CD4-positive, alpha-beta T cell treated with Interferon alpha-2 for 1 hour (primary cell): Measurements from ENCODE around the gene ENPP7.
"Not testable (repeated sequence)": the region's sequence is repeated elsewhere in the genome, so short reads cannot be mapped to it uniquely, and the experiment has no call there.

ENCODE experiments used
- DNase-seq, 2 donors: peaks; one replicate each; pipeline ENCODE4 v3.0.0-alpha.2; 2020 to 2022

Gene ENPP7

DNA sequence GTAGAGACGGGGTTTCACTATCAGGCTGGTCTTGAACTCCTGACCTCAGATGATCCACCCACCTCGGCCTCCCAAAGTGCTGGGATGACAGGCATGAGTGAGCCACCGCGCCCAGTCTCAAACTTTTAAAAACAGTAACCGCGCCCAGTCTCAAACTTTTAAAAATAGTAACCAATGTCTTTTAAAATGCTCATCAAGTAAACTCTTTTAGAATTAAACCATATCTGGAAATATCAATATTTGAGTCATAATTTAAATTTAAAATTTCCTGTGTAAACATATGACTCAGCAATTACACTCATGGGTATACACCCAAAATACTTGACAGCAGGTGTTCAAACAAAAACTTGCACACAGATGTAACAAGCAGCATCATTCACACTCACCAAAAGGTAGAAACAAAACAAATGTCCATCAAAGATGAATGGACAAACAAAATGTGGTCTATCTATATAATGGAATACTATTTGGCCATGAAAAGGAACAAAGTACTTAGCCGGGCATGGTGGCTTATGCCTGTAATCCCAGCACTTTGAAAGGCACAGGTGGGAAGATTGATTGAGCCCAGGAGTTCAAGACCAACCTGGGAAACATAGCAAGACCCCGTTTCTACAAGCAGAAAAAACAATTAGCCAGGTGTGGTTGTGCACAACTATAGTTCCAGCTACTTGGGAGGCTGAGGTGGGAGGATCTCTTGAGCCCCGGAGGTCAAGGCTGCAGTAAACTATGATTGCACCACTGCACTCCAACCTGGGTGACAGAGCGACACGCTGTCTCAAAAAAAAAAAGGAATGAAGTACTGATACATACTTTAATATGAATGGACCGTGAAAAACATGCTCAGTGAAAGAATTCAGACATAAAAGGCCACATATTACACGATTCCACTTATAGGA, 20.2 kb downstream of the ENPP7 start:
- DNase-seq = no peak

DNA sequence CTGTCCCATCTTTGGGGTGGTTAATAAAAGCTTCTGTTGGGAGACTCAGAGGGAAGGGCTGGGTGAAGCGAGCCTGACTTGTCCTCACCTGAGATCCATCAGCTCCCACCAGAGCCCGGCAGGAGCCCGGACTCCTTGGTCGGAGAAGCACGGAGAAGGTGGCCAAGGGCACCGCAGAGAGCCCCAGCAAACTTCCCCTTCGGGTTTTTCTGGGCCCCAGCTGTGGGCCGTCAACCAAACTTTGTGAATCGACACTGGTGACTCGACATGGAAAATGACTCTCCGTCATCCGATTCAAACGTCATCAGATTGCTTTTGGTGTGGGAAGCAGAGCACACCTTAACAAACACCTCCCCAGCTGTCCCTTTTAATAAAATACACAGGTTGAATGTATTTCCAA, 21.4 kb downstream of the ENPP7 start:
- DNase-seq = no peak

DNA sequence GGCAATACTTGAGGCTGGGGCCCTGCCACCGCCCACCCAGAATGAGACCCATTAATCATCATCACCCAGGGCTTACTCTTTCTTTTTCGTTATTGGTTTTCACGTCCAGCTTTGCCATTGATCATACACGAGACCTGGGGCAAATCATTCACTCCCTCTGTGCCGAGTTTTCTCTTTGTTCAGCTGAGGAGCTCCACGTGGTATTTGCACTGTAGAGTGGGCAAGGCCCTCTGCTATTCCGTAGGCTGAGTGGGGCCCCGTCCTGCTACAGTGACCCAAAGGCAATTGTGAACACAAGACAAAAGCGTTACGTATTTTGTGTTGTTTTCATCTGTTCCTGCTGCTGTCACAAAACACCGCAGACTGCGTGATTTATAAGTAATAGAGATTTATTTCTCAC, 23.6 kb downstream of the ENPP7 start:
- no peak for DNase-seq

- DNase-seq = not testable (repeated sequence)
Observed at GRCh38 chr17:79754903-79755302, 24.2 kb downstream of the ENPP7 start.

- DNase-seq = no peak
Observed at GRCh38 chr17:79755591-79755990, 24.8 kb downstream of the ENPP7 start.

- no peak for DNase-seq
Observed at GRCh38 chr17:79757140-79757745, 26.5 kb downstream of the ENPP7 start.

- no peak for DNase-seq
Observed at GRCh38 chr17:79758271-79758670, 27.5 kb downstream of the ENPP7 start.

DNA sequence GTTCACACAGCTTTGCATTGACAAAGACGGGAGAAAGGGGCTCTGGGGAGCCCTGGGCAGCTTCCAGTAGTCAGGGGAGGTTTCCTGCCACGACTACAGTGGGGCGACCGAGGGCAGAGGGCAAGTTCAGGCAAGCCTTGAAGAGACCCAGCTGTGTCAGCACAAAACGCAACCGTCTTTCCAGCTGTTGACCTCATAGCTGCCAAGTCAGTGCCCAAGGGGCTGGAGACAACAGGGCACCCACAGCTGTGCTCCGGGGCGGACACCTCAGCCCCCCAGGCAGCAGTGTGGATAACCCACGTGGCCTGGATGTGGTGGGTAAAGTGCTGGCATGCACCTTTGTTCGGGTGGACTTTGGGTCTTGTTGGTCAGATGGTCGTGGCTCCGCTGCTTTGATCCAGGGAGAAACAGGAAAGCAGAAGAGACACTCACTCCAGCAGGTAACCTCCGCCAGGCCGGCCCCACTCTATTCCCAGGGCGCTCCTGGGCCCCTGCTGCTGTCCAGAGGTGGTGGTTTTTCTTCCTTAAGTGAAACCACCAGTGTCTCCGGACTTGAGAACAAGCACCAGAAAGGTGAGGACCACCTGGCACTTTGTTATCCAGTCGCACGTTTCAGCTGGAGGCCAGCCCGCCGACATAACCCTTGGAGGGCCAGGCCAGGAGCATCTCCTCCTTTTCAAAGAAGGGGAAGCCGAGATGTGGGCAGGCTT, 29.6 kb downstream of the ENPP7 start:
- DNase-seq = no peak

GRCh38 chr17:79761894-79762589, 31.3 kb downstream of the ENPP7 start:
- DNase-seq = no peak

- no peak for DNase-seq
Observed at GRCh38 chr17:79765708-79766107, 35.0 kb downstream of the ENPP7 start.

DNA sequence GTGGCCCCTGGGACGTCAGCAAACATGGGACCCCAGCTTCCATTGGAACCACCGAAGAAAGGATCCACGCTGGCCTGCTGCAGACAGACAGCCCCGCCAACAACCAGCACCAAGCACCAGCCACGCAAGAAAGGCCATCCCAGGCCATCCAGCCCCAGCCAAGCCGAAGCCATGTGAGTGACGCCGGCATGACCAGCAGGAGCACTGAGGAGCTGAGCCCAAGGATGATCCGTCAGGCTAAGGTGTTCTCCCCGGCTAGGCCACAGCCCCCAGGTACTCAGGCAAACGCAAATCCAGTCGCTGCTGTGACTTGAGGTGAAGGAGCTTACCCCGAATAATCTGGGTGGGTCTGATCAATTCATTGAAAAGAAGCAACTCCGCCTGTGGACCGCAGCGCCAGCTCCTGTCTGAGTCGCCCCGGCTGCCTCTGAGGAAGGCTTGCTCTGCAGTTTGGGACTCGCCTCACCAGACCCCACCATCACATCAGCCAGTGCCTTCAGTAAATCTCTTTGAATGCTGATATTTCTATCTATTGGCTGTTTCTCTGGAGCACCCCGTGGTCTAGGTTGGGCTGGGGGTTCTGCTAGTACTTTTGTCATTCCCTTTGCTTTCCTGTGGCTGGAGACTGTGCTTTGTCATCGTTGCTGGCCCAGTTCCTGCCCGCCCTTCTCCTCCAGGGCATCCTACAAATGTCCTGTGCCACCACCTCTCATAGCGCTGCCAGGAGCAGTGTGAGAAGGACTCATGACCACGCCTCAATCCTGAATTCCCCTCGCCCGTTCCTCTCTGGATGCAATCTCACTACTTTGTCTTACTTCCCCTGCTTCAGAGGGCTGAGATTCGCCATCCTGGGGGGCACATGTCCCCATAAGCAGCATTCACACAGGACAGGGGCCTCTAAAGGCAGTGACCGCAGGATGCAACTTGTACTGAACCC, 39.1 kb downstream of the ENPP7 start:
- DNase-seq = no peak

- no peak for DNase-seq
Observed at GRCh38 chr17:79771276-79771675, 40.5 kb downstream of the ENPP7 start.

GRCh38 chr17:79772726-79773125, 42.0 kb downstream of the ENPP7 start:
- DNase-seq = not testable (repeated sequence)

GRCh38 chr17:79774561-79774975, 43.8 kb downstream of the ENPP7 start:
- DNase-seq = no peak

DNA sequence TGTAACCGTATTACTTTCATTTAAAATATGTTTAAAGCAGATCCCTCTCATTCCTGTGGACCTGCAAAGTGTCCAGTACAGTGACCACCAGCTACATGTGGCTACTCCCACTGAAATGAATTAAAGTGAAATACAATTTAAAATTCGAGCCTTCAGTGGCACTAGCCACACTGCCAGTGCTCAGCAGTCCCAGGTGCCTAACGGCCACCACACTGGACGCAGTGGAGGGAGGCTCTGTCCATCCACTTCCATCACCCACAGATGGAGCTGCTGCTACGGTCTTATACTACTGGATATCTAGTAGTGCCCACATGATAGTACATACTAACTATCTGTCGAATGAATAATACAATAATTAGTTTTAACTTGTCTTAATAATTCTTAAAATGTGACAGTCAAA, 44.9 kb downstream of the ENPP7 start:
- no peak for DNase-seq

GRCh38 chr17:79776376-79777119, 45.8 kb downstream of the ENPP7 start:
- no peak for DNase-seq

- peak in 1 of 2 donors; percentile 39 for DNase-seq
Observed at GRCh38 chr17:79777120-79777893, 46.6 kb downstream of the ENPP7 start.

DNA sequence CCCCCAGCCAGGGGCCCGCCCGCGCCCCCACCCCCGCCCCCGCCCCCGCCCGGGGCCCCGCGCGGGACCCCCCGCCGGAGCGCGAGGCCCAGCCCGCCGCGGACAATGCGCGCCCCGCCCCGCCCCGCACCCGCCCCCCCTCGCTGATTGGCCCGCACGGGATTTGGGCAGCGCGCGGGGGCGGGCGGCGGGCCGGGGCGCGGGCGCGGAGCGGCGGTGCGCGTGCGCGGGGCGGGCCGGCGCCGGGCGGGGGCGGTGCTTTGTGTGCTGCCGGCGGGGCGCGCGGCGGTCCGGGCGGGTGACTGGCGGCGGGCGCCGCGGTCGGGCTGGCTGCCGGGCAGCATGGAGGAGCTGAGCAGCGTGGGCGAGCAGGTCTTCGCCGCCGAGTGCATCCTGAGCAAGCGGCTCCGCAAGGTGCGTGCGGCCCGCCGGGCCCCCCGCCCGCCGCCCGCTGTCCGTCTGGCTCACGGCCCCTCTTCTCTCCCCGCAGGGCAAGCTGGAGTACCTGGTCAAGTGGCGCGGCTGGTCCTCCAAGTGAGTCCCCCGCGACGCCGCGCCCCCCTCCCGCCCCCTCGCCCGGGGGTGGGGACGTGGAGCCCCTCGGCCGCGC, 47.3 kb downstream of the ENPP7 start, which contains the start of gene CBX2:
CBX2 (plus strand) TSS at position 255 of the 610 bp plus-strand sequence; CDS start at position 343, 88 bp downstream.
- DNase-seq = peak; percentile 77 to 88

- DNase-seq = no peak
Observed at GRCh38 chr17:79778504-79779083, 47.9 kb downstream of the ENPP7 start.
